Thyroid gland (tissue), 4 donors: ENCODE results near the gene SGSH. TPM values are rescaled to one million over a fixed set of nuclear protein-coding genes. Genes with fewer than 3 reads are reported as not detected.

ENCODE experiments used
- DNase-seq, 2 donors: peaks; one replicate each; pipeline ENCODE4 v3.0.0-alpha.2; 2019
- H3K27ac ChIP-seq, 3 donors: fragments of 200-600 bp; sonication (generic); 1 replicate in 2 of 3; 2 replicates in 1 of 3; pipeline ENCODE4 v1.5.1; 2016 to 2019; ENCODE audit warnings: mild to moderate bottlenecking in 1 of 3, moderate library complexity in 1 of 3
- H3K27me3 ChIP-seq: fragments of 200-600 bp; sonication (generic); one replicate; pipeline ENCODE4 v1.5.1; 2019
- H3K36me3 ChIP-seq, 2 donors: fragments of 200-600 bp; sonication (generic); one replicate each; pipeline ENCODE4 v1.5.1; 2016 to 2019
- H3K4me1 ChIP-seq, 2 donors: fragments of 200-600 bp; sonication (generic); one replicate each; pipeline ENCODE4 v1.5.1; 2017 to 2019
- H3K4me3 ChIP-seq, 3 donors: fragments of 200-600 bp; sonication (generic); replicated peaks in 1 of 3; 1 replicate in 2 of 3; 2 replicates in 1 of 3; pipeline ENCODE4 v1.5.1; 2016; ENCODE audit warnings: mild to moderate bottlenecking in 1 of 3
- H3K9me3 ChIP-seq: fragments of 200-600 bp; sonication (generic); one replicate; pipeline ENCODE4 v1.5.1; 2017
- CTCF ChIP-seq, 6 experiments: fragments of 200-600 bp in 3 of 6; fragments of 450-650 bp in 3 of 6; sonication (generic) in 3 of 6; IDR thresholded peaks; one replicate each; pipeline ENCODE4 v1.5.1; 2016 to 2019; ENCODE audit warnings: antibody characterized with exemption in 6 of 6, mild to moderate bottlenecking in 2 of 6, inconsistent platforms in 1 of 6, moderate library complexity in 1 of 6
- POLR2A ChIP-seq, 2 donors: fragments of 450-650 bp; IDR thresholded peaks; one replicate each; pipeline ENCODE4 v1.6.1; 2017; ENCODE audit warnings: antibody characterized with exemption in 2 of 2, mild to moderate bottlenecking in 2 of 2, moderate library complexity in 1 of 2
- WGBS, 2 donors: methylation state at CpG; one replicate each; pipeline ENCODE4 v1.1.5; 2017; 5-methylcytosine and 5-hydroxymethylcytosine counted together
- intact Hi-C: fragments of 100-400 bp; cut with DNase I; formaldehyde crosslinking; loops from one replicate; pipeline ENCODE4 v1.15.1; 2023
- total RNA-seq, 4 donors: library from RNA; depleted of rRNA; stranded (reverse); fragments of >200 nt; gene quantifications; one replicate each; pipeline ENCODE4 v1.2.3, GENCODE V29; 2016

The SGSH gene
- total RNA-seq, 4 donors from 2014 or later, result 31.8 to 48.5 (median 38.2) TPM

- TF ChIP-seq CTCF (IDR thresholded peaks at IDR 0.05) (no peak), POLR2A (IDR thresholded peaks at IDR 0.05) (no peak)
- Histone ChIP-seq H3K9me3 (no peaks in the 10 kb centered on the region), H3K4me3 (no peak overlapping the region), H3K36me3 (peaks cover 5 to 14% of the 10 kb centered on the region in 2 donors), H3K4me1 (peaks cover 13 to 29% of the 10 kb centered on the region in 2 donors), H3K27me3 (no peaks in the 10 kb centered on the region), H3K27ac (no peak overlapping the region)
- DNase-seq, result peak in 1 of 2 donors; percentile 37
- 65 to 83% methylated on average over 13 to 17 of the region's 17 CpGs for WGBS, 2 donors
- intact Hi-C loops, result no loop called here
These were observed 45.3 kb upstream of the SGSH start for GRCh38 chr17:80265205-80266068.

DNA sequence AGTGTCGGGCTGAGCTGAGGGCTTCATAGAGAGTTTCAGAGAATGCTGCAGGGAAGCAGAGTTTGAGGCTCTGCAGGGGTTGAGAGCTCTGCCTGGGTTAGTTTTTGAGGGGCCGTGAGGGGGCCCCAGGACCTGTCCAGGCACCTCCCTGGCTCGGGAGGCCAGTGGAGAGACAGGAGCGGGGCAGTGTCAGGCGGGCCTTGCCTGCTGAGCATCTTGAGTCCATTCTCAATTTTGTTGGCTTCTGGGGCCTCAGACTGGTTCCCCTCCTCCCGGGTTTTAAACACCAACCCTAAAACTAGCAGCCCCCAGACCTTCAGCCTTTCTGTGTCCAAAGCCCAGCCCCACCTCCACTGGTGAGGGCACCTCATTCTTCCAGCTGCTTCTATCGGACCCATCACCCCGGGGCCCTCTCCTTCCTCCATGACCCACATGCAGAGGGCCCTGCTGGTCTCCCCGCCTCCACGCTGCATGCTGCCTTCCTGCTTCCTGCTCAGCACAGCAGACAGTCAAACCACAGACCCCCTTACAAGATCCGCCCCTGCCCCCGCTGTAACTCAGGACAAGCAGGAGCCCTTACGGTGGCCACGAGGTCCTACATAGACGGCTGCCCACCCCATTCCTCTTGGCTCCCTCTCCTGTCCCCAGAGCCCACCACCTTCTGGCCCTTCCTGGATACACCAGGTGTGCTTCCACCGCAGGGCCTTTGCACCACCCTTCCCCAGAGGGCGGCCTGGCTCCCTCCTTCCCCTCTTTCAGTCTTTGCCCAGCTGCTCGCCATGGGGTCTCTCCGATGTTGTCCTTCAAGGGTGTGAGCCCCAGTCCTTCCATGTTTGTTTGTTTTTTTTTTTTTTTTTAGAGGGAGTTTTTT, 44.3 kb upstream of the SGSH start:
- intact Hi-C loops, result loop anchor here (5.0 kb wide), 1 partner anchor 42 kb away; the partner anchor contains the start of genes SGSH and SLC26A11
- no peak for DNase-seq
- peak overlapping the region in 1 of 3 donors; percentile 15 for H3K4me3 ChIP-seq
- TF ChIP-seq POLR2A (IDR thresholded peaks at IDR 0.05) (no peak), CTCF (IDR thresholded peaks at IDR 0.05) (no peak)
- H3K4me1 ChIP-seq, result peaks cover 18 to 34% of the 10 kb centered on the region in 2 donors
- H3K27ac ChIP-seq, result peak overlapping the region in 2 of 3 donors; percentile 38 to 98
- no peaks in the 10 kb centered on the region for H3K9me3 ChIP-seq
- no peaks in the 10 kb centered on the region for H3K27me3 ChIP-seq
- H3K36me3 ChIP-seq, result peaks cover 0 to 11% of the 10 kb centered on the region in 2 donors
- WGBS, 2 donors, result 85% methylated on average over 19 of the region's 19 CpGs

DNA sequence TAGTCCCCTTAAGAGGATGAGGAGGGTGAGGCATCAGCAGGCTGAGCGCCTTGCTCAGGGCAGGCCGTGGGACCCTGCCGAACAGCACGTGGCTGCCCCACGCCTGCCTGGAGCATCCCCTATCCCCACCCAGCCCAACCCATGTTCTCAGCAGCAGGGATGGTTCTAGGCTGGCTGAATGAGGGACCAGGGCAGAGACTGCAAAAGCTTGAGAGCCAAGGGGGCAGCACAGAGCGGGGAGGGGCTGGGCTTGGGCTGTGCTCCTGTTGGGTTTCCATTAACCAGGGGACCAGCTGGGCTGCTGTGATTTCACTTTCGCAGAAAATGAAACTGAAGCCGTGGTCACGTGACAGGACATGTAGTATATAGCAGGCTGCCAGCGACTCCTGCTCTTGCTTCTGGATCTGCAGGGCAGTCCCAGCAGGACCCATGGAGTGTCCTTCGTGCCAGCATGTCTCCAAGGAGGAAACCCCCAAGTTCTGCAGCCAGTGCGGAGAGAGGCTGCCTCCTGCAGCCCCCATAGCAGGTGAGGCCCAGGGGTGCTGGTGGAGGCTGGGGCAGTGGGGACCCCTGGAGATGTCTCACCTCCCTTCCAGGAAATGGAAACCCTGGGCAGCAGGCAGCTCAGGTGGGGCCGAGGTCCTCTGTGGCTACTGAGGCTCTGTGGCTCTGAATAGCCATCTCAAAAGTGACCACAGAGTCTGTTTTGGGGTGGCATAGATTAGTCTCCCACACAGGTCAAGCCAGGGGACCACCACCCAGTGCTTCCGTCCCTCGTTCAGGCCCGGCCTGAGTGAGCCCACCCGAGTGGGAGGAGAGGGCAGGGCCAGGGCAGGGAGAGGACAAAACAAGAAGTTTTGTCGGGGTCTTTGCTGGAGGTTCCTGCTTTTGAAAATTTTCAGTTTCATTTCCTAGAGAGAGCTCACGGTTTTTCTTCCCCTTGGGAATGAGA, 43.4 kb upstream of the SGSH start:
- Histone ChIP-seq H3K27ac (peak overlapping the region; percentile 34 to 99 (median 98)), H3K4me1 (peaks cover 19 to 39% of the 10 kb centered on the region in 2 donors), H3K4me3 (peak overlapping the region in 1 of 3 donors; percentile 15), H3K27me3 (no peaks in the 10 kb centered on the region), H3K36me3 (peaks cover 0 to 11% of the 10 kb centered on the region in 2 donors), H3K9me3 (no peaks in the 10 kb centered on the region)
- intact Hi-C loops, result loop anchor here (5.0 kb wide), 1 partner anchor 41 kb away; the partner anchor contains the start of genes SGSH and SLC26A11
- 50 to 68% methylated on average over 10 to 18 of the region's 19 CpGs for WGBS, 2 donors
- peak; percentile 56 to 59 for DNase-seq
- TF ChIP-seq CTCF (IDR thresholded peaks at IDR 0.05), result no peak
- TF ChIP-seq POLR2A (IDR thresholded peaks at IDR 0.05), result no peak

DNA sequence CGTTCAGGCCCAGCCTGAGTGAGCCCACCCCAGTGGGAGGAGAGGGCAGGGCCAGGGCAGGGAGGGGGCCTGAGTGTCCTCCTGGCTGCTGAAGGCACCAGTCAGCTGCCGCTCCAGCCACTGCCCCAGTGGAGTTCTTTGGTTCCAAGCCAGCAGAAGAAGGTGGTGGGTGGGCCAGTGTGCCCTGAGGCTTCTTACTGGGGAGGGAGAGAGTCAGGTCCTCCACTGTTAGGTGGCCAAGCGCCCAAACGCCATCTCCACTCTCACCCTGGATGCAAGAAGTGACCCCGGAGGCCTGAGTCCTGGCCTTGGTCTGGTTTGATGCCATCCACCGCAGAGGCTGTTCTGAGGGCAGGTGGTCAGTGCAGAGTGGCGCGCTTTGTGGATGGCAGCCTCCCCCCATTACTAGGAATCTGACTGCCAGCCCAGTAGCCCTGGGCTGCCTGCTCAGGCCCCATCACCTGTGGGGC, 42.7 kb upstream of the SGSH start:
- H3K4me1 ChIP-seq, result peaks cover 19 to 39% of the 10 kb centered on the region in 2 donors
- H3K27me3 ChIP-seq, result no peaks in the 10 kb centered on the region
- WGBS, 2 donors, result 50 to 79% methylated on average over 1 to 8 of the region's 8 CpGs
- H3K36me3 ChIP-seq, result peaks cover 0 to 11% of the 10 kb centered on the region in 2 donors
- no peak overlapping the region for H3K4me3 ChIP-seq
- peak overlapping the region; percentile 34 to 99 (median 98) for H3K27ac ChIP-seq
- intact Hi-C loops, result loop anchor here (5.0 kb wide), 1 partner anchor 41 kb away; the partner anchor contains the start of genes SGSH and SLC26A11
- peak in 1 of 2 donors; percentile 39 for DNase-seq
- TF ChIP-seq POLR2A (IDR thresholded peaks at IDR 0.05) (no peak), CTCF (IDR thresholded peaks at IDR 0.05) (no peak)
- H3K9me3 ChIP-seq, result no peaks in the 10 kb centered on the region
